ENCODE results near the gene FBXO17.
A peak's percentile ranks its signal among the peaks of the same experiment; 100 is the strongest.

FBXO17 gene

DNA sequence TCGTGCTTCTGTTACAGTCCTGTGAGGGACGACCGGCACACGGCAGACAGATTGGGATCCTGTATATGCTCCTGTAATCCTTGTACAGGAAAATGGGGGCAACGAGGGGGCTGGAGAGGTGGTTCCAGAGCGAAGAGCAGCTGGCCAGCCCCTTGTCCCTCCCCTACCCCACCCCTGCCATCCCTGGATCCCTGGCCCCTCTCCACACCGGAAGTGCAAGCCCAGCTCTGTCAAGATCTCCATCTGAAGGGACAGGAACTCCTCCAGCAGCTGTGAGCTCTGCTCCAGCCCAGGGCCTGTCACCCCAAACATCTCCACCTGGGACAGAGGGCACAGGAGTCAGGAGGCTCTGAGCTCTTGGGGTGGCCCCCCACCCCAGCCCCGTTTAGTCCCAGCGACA lies 58.0 kb downstream of the FBXO17 start:
- DNase-seq (ENCODE audit: low read depth in 2 of 2), result no peak

DNA sequence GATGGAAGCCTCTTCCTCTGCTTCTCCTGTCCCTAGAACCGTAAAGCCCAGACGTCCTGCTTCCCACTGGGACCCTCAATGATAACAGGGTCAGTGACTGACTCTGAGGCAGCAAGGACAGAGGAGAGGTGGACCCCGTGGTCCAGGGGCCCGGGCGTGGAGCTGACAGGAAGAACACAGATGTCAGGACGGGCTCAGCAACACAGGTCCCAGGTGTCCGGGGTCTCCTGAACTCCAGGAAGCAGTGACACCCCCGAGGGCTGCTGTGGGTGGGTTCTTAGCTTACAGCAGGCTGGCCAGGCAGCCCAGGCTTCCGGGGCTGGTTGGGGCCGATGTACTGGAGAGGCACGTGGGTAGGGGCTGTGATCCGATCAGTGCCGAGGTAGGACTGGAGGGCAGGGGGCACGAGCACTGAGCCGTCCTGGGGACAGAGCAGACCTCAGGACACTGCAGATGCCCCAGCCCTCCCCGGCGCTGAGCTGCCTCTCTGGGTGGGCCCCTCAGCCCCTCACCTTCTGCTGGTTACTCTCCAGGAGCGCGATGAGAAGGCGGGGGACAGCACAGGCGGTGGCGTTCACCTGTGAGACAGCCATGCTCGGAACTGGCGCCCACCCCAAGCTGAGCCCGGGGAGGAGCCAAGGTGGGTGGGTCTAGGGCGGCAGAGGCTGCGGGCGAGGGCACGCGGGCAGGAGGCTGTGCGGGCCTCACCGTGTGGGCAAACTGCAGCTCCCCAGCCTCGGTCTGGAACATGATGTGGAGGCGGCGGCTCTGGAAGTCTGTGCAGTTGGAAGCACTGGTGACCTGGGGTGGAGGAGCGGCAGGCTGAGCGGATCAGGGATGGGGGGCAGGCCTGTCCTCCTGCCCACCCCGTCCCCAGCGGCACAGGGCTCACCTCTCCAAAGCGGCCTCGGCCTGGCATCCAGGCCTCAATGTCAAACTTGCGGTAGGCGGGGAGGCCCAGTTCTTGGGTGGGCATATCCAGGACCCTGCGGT lies 59.9 kb downstream of the FBXO17 start:
- DNase-seq (ENCODE audit: low read depth in 2 of 2), result no peak

DNA sequence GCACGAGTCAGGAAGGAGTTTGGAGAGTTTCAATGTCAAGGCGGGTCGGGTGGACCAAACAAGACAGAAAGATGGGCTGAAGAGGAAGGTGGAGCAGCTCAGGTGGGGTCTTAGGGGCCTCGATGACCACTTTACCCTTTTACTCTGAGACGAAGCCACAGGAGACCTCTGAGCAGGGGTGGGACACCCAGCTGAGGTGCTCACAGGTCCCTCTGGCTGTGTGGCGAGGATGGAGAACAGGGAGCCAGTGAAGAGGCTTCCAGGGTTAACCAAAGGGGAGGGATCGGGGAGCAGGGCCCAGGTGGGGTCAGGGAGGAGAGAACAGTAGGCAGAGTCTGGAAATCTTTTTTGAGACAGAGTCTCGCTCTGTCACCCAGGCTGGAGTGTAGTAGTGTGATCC lies 61.6 kb downstream of the FBXO17 start:
- no peak for DNase-seq (ENCODE audit: low read depth in 2 of 2)

DNA sequence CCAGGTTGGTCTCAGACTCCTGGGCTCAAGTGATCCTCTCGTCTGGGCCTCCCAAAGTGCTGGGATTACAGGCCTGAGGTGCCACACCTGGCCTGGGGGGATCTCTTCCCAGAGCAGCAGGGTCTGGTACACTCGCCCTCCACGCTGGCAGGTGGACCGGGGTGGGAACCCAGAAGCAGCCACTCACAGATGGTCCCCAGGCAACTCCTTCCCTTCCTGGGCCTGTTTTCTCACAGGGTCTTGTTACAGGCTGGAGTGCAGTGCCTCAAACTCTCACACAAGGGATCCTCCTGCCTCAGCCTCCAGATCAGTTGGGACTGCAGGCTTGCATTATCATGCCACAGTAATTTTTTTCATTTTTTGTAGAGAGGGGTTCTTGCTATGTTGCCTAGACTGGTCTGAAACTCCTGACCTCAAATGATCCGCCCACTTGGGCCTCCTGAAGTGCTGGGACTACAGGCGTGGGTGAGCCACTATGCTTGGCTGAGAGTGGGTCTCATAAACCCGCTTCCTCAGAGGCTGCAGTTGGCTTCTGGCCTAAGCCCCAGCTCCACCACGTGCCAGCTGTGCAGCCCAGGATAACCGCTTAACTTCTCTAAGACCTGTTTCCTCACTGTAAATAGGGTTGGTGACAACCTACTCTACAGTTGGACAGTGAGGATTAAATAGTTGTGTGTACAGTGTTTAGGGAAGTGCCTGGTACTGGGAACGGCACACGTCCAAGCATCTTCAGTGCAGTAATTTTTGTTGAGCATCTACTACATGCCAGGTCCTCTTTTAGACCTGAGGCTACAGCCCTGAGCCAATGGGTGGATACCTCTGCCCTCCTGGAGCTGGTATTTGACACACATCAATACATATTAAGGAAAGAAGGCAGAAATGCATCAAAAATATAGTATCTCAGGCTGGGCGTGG lies 62.7 kb downstream of the FBXO17 start:
- DNase-seq (ENCODE audit: low read depth in 2 of 2), result no peak

DNA sequence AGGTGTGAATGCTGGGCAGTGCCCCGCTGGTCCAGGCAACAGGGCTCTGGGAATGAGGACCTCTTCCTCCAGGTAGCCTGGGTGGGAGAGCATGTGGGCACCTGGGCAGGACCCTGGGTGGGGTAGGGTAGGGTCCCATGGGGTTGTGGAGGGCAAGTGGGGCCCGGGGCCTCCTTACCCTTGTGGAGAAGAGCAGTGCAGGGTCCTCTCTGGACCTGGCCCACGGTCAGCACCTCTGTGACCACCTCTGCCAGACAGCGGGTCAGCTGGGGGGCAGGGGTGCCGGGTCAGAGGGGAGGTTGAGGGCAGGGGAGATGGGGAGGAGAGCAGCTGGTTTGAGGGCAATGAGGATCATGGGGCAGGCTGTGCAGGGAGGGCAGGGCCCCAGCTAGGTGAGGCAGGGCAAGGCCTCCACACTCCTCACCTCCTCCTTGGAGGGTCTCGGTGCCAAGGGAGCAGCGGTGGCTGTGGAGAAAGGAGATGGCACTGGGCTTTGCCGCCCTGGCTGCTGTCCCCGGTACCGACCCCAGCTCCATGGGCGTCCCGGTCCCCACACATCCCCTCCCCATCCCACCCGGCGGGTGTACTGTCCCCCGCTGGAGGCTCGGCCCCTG lies 64.0 kb downstream of the FBXO17 start:
- DNase-seq (ENCODE audit: low read depth in 2 of 2), result no peak

DNA sequence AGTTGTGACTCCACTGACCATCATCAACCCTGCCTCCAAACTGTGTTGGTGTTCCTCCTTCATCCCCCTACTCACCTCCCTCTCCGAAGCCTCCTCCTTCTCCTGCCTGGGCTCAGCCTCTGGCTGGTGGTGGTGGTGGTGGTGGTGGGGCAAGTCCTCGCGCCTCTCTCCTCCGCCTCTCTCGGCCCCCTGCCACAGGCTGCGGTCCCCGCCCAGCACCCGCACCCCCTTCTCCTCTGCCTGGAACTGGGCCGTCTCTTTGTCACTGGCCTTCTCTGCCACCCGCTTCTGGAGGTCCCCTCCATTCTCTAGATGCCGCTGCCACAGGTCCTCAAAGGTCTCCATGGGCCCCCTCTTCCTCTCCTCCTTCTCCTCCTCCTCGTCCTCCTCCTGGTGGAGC lies 65.1 kb downstream of the FBXO17 start:
- no peak for DNase-seq (ENCODE audit: low read depth in 2 of 2)

DNA sequence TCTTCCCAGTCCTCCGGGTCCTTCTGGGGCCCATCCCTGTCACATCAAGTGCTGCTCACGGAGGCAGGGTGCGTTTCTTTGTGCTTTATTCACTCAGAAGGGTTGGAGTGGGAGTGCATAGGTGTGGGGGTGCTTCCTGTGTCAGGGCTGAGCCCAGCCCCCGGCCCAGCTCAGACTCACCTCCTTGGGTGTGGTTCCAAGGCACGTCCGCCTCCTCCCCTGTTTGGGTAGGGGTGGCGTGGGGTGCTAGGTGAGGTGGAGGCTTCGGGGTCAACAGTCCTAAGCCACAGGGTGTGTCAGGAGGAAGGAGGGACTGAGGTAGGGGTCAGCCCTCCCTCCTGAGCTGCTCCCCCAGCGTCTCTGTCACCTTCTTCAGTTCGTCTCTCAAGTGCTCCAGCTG lies 66.6 kb downstream of the FBXO17 start:
- DNase-seq (ENCODE audit: low read depth in 2 of 2), result no peak

DNA sequence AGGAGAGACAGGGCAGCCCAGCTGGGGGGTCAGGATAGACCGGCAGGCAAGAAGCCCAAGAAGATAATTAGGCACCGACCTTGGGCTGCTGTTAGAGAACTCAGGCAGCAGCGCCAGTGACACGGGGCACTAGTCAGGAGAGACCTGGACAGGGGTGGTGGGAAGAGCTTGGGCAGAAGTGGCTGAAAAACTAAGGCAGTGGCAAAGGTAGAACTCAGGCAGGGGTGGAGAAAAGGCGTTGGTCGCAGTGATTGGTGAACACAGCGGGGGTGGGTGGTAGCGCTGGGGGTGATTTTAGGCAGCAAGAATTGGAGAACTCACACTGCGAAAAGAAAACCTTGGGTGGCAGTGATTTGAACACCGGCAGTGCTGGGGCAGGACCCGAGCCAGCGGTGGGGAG lies 67.9 kb downstream of the FBXO17 start:
- no peak for DNase-seq (ENCODE audit: low read depth in 2 of 2)

DNA sequence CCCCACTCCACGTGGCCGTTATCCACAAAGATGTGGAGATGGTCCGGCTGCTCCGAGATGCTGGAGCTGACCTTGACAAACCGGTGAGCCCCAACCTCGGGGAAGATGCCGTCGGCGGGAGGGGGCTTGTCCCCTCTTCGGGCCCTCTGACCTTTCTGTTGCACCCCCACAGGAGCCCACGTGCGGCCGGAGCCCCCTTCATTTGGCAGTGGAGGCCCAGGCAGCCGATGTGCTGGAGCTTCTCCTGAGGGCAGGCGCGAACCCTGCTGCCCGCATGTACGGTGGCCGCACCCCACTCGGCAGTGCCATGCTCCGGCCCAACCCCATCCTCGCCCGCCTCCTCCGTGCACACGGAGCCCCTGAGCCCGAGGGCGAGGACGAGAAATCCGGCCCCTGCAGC lies 68.3 kb downstream of the FBXO17 start:
- DNase-seq (ENCODE audit: low read depth in 2 of 2), result no peak

DNA sequence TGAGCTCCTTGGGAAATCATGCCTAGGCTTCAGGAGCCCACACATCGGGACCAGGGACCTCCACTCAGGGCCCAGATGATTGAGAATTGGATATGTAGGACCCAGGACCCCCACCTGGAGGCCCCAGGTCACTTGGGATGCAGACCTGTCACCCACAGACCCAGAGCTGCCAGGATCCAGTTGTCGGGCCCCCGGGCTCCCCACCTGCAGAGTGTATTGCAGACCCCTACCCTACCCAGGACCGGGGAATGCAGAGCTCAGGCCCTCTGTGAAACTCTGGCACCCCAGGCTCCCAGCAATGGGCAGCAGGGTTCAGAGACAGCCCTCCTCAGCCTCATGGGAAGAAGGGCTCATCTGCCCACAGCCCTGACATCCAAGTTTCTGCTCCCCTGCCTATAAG lies 69.9 kb downstream of the FBXO17 start:
- no peak for DNase-seq (ENCODE audit: low read depth in 2 of 2)

DNA sequence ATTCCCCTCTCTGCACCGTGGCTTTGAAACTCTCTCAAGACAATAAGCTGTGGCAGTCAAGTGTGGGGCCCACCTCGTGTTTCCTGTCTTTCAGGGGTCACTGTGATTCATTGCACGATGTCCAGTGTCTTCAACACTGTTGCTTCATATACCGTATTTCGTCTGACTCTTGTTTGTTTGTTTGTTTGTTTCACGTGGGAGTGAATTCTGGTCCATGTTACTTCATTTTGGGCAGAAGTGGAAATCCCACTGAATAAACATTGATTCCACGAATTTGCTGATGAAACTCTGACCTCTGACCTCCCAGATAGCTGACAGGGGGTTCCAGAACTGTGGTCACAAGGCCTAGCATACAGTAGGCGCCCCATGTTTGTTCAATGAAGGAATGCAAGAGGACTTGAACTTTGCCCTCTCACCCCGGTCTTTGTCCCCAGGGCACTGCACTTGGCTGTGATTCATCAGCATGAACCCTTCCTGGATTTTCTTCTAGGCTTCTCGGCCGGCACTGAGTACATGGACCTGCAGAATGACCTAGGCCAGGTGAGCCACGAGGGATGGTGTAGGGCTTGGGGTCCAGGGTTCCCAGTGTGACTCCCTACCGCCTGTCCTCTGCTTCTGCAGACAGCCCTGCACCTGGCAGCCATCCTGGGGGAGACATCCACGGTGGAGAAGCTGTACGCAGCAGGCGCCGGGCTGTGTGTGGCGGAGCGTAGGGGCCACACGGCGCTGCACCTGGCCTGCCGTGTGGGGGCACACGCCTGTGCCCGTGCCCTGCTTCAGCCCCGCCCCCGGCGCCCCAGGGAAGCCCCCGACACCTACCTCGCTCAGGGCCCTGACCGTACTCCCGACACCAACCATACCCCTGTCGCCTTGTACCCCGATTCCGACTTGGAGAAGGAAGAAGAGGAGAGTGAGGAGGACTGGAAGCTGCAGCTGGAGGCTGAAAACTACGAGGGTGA lies 70.7 kb downstream of the FBXO17 start:
- DNase-seq (ENCODE audit: low read depth in 2 of 2), result no peak

DNA sequence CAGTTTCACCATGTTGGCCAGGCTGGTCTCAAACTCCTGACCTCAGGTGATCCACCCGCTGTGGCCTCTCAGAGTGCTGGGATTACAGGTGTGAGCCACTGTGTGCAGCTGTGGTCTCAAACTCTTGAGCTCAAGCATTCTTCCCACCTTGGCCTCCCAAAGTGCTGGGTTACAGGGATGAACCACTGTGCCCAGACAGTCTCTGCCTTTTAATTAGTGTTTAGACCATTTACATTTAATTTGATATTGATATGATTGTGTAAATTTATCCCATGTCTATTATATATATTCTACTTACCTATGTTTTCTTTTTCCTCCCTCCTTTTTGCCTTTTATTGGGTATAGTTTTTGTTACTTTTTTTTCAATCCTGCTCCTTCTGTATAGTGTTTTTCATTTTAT lies 73.9 kb downstream of the FBXO17 start:
- no peak for DNase-seq (ENCODE audit: low read depth in 2 of 2)

DNA sequence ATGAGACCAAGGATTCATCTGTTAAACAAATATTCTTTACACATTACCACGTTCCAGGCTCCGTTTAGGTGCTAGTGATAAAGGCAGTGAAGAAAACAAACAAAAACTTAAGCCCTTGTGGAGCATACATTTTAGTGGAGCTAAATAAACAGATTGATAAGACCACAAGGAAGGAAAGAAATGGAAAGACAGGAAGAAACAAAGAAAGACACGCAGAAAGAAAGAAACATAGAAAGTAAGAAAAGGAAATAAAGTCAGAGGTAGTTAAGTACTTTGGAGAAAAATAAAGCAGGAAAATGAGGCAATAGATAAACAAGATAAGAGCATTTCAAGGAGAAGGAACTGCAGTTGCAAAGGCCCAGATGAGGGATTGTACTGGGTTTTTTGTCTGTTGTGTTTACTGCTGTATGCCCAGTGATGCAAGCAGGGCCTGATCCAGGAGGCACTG lies 74.8 kb downstream of the FBXO17 start:
- DNase-seq (ENCODE audit: low read depth in 2 of 2), result no peak

DNA sequence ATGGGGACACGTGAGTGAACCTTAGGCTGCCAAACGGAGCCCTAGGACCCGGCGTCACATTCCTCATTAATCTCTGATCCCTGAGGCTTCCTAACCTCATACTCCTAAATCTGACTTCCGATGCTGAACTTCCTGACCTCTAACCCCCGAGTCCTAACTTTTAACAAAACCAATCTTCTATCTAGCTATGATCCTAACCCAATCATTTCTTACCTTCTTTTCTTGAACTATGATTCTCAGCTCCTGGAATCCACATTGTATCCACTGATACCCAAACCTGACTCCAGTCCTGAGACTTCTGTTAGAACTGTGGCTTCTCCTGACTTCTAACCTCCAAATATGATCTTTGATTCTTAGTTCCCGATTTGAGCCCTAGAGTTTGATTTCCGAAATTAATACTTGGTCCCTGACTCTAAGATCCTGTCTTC lies 75.3 kb downstream of the FBXO17 start:
- DNase-seq (ENCODE audit: low read depth in 2 of 2), result no peak

DNA sequence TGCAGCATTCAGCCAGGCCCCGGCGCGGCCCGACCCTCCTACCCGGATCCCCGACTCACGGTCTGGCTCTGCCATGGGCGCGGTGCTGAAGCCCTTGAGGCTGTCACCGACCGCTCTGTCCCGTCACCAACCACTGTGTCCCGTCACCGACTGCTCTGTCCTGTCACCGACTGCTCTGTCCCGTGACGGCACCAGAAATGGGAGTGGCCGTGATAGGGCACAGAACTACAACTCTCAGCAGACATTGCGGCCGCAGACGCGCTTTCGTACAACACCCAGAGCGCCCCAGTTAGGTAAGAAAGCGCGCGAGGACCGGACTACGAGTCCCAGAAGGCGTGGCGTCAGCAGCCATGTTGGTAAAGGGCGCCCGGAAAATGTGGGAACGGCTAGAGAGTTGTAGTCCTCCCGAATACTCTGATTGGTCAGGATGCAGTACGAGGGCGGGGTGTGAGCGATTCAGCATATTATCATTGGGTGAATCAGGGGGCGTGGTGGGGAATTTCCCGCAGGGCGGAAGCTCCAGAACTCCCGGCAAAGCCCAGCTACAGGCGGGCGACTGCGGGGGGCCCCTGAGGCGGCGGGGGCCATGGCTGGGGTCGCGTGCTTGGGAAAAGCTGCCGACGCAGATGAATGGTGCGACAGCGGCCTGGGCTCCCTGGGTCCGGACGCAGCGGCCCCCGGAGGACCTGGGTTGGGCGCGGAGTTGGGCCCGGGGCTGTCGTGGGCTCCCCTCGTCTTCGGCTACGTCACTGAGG lies 75.9 kb downstream of the FBXO17 start, which contains the start of the genes NFKBIB and SIRT2:
TSS of gene NFKBIB (plus strand) at position 523 of the 755 bp plus-strand sequence. CDS start at position 587, 64 bp downstream.
TSS of gene SIRT2 (minus strand) at position 172 of the 755 bp plus-strand sequence. CDS start at position 75, 97 bp downstream.
- peak; percentile 97 to 100 for DNase-seq (ENCODE audit: low read depth in 2 of 2)

DNA sequence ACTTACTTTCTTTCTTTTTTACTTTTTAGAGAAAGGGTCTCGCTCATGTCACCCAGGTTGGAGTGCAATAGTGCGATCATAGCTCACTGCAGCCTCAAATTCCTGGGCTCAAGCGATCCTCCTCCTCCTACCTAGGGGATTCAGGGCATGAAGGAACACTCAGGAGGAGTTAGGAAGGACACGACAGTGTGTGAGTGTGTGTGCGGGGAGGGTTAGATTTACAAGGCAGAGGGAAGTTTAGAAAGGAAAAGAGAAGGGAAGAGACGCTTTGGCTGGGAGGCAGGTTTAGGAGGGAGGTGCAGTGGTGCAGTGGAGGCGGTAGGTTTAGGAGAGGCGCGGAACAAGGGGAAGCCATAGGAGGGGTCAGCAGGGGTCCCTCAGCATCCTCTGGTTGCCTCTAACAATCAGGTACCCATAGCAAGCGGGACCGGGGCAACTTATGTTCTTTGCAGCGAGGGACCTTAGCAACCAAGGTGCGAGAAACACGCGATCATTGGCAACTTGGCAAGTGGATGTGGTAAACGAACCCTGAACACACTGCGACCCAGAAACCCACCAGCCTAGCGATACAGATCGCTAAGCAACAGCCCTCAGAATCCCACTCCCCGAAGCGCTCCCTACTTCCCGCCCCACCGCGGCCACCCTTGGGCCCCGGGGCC lies 76.6 kb downstream of the FBXO17 start:
- DNase-seq (ENCODE audit: low read depth in 2 of 2), result peak in 1 of 2 donors; percentile 11

DNA sequence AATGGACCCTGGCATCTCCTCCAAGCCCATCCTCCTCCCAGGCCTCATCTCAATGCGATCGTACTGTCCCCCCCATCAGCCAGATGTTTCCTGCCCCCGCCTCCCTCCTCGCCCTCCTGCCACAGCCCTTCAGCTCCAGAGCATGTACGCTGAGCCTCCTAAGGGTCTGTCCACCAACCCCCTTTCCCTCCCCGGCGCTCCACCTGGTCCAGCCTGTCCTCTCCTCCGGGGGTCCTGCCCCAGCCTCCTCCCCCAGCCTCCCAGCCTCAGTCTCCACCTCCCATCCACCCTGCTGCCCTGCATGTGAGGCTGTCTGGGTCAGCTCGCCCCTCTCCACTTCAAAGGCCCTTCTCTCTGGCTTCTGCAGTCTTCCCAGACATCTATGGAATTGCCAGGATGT lies 80.6 kb downstream of the FBXO17 start:
- no peak for DNase-seq (ENCODE audit: low read depth in 2 of 2)

DNA sequence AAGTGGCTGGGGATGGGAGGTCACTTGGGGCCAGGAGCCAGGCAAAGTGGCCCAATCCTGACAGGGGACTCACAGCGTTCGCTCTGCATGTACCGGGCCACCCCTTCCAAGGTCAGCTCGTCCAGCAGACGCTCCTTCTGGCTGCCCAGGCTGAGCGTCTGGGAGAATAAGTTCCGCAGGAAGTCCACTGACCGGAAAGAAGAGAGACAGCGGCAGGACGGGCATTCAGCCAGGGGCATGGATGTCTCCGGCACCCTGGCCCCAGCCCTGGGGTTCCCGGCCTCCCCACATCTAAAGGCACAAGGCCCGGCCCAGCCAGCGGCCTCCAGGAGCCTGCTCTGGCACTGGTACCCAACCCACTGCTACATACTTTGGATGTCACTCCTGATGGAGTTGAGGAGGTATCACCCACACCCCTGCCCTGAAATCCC lies 82.2 kb downstream of the FBXO17 start:
- DNase-seq (ENCODE audit: low read depth in 2 of 2), result no peak

DNA sequence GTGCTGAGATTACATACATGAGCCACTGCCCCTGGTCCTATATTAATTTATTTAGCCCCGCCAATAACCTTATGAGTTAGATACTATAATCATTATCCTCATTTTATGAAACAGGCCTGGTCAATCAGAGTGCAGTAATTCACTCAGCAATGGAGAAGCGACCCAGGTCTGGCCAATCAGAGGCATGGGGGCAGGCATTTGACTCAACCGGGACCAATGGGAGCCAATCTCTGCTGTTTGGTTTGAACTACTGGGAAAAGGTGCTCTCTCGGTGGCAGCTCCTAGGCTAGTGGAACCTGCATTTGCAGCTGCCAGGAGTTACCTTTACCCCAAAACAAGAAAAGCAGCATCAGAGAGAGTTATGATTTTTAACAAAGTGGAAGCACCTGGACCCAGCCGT lies 82.7 kb downstream of the FBXO17 start:
- no peak for DNase-seq (ENCODE audit: low read depth in 2 of 2)
